ENCODE data around the gene MCC.

The MCC gene

DNA sequence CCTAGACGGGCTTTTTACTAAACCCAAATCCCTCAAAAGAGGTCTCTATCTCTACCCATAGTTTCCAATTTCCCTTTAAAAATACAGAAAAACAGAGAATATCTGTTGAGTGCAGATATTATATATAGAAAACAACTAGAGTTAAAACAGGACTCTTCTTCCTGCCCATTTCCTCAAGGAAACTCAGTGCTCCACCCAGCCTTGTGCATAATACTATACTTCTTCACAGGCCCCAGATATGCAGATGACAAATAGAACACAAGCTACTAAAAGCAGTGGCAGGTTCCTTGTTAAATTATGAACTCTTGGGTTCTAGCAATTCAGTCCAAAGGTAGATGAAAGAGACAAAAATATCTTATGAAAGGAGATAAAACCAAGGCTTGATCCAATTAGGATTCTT, 253.7 kb downstream of the MCC start:
- TF ChIP-seq, protein P1, sequence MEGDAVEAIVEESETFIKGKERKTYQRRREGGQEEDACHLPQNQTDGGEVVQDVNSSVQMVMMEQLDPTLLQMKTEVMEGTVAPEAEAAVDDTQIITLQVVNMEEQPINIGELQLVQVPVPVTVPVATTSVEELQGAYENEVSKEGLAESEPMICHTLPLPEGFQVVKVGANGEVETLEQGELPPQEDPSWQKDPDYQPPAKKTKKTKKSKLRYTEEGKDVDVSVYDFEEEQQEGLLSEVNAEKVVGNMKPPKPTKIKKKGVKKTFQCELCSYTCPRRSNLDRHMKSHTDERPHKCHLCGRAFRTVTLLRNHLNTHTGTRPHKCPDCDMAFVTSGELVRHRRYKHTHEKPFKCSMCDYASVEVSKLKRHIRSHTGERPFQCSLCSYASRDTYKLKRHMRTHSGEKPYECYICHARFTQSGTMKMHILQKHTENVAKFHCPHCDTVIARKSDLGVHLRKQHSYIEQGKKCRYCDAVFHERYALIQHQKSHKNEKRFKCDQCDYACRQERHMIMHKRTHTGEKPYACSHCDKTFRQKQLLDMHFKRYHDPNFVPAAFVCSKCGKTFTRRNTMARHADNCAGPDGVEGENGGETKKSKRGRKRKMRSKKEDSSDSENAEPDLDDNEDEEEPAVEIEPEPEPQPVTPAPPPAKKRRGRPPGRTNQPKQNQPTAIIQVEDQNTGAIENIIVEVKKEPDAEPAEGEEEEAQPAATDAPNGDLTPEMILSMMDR (IDR thresholded peaks at IDR 0.05; ENCODE audit: borderline replicate concordance, insufficient read depth, low read depth, low read length): no peak
- no peak overlapping the region for H3K4me3 ChIP-seq (ENCODE audit: low read depth, low read length)

DNA sequence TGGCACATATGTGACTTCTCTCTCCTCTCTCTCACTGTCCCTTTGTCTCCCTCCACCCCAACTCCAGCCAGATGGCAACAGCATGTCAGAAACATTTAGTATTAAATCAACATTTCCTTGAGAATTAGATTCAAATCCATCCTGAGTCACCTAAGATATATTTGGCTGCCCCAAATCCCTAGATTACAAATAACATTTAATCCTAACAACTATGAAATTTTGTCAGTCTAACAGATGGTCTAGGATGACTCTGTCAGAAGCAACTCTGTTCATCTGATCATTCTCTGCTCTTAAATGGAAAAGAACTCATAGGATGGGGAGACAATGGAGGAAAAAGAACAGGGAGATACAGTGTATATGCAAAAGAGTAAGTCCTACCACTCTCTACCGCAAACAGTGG, 254.6 kb downstream of the MCC start:
- H3K4me3 ChIP-seq (ENCODE audit: low read depth, low read length): no peak overlapping the region
- TF ChIP-seq, protein P1 (IDR thresholded peaks at IDR 0.05; ENCODE audit: borderline replicate concordance, insufficient read depth, low read depth, low read length): no peak

DNA sequence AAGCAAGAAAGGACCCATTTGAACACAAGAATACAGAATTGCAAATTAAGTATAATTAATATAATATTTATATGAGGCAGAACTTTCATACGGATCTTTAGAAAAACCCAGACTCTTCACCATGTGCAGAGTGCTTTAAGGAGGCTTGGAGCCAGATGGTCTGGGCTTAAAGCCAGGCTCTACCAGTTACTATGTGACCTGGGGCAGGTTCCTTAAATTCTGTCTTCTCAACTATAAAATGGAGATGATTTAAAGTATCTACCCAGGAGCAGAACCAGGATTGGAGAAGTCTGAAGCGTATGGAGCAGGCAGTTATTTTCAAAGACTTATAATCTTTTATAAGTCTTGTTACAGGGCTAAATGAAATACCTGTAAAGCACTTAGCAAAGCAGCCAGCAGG, 255.6 kb downstream of the MCC start:
- TF ChIP-seq, protein P1 (IDR thresholded peaks at IDR 0.05; ENCODE audit: borderline replicate concordance, insufficient read depth, low read depth, low read length): no peak
- H3K4me3 ChIP-seq (ENCODE audit: low read depth, low read length): no peak overlapping the region

DNA sequence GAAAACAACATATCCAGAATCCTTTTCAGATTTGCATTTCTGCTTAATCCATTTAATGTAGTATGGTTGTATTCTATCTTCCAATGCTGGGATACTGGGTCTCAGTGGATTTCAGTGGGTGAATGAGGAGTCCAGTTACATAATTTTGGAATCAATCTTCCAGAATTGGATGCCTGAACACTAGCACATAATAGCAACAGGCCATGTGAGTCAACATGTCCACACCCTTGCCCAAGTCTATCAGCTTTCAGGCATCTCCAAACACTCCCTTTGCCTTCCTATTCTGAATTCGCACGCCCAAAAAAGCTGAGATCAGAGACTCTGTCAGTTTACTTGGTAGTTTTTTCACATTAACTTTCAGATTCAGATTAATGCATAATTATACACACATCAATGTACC, 256.0 kb downstream of the MCC start:
- no peak overlapping the region for H3K4me3 ChIP-seq (ENCODE audit: low read depth, low read length)
- TF ChIP-seq, protein P1 (IDR thresholded peaks at IDR 0.05; ENCODE audit: borderline replicate concordance, insufficient read depth, low read depth, low read length): no peak

DNA sequence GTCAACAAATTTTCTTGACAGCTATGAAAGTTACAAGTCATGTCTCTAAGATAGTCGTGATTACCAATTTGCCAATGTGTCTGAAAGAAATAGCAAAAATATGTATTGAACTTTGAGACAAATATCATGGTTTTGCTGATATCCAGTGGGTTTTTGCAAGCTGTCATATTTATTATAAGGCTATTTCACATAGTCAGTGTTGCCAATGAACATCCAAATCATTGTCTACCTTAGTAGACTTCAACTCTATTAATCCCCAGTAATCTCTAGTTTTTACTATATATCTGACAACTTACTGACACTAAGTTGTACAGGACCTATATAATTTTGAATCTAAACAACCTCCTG, 256.6 kb downstream of the MCC start:
- TF ChIP-seq, protein P1 (IDR thresholded peaks at IDR 0.05; ENCODE audit: borderline replicate concordance, insufficient read depth, low read depth, low read length): no peak

DNA sequence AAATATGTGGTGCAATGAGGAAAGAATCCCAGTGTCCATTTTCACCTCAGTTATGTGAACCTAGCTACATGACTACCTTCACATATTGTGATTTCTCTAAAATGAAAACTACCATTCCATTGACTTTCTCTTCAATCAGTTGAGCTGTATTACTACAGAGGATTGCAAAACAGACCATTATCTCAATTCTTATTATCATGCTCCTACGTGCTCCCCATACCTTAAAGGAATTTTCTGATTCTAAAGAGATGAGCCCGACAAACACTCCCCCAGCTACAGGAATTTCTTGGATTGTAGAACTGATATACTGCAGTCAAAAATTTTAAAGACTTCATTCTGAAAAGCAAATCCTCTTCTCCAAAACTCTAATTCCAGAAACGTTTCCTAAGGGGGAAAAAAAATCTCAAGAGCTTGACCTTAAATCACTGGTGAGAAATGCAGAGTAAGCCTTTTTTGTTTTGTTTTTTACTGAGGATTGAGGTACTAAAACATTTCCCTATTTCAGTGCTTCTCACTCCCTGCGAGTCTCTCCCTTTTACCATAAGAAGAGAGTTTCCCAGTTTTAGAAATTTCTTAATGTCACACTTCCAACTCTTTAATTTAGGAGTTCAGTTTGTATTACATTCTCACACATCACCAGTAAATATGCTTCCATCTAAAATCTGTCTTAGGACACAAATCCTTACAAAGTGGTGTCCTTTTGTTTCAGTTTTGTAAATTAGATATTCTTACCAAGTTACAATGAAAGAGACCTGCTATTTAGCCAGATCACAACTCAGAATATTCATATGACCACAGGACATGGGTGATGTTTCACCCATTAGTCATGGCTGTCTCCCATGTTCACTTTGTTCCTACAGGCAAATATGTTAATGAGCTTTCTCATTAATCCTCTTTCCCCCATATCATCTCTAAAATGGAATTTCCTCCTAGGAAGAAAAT, 257.3 kb downstream of the MCC start:
- TF ChIP-seq, protein P1 (IDR thresholded peaks at IDR 0.05; ENCODE audit: borderline replicate concordance, insufficient read depth, low read depth, low read length): no peak
- H3K4me3 ChIP-seq (ENCODE audit: low read depth, low read length): no peak overlapping the region

More for the DNA sequence above, 256.6 kb downstream of the MCC start:
- H3K4me3 ChIP-seq (ENCODE audit: low read depth, low read length): no peak overlapping the region

DNA sequence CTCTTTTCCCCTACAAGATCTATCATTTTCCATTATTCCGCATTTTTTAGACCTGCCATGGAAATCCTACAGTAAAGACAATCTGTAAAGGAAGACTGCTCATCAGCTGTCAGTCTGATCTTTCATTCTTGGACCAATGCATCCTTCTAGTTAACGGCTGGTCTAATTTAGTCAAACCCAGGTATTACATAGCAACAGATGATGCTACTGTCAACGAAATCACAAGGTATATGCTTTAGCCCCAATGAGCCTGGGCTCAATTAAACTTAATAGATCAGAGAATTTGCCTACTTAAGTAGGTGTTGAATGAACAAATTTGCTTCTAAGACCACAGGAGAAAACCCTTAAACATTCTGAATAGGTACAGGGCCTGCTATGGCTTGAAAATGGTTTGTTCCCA, 260.5 kb downstream of the MCC start:
- no peak overlapping the region for H3K4me3 ChIP-seq (ENCODE audit: low read depth, low read length)
- TF ChIP-seq, protein P1 (IDR thresholded peaks at IDR 0.05; ENCODE audit: borderline replicate concordance, insufficient read depth, low read depth, low read length): no peak
